Measurements from ENCODE around the gene BPHL. TPM values are rescaled to one million over a fixed set of nuclear protein-coding genes. Genes with fewer than 3 reads are reported as not detected.
A peak's percentile ranks its signal among the peaks of the same experiment; 100 is the strongest.

Gene BPHL
- total RNA-seq, 4 donors from 2014 or later: 10.1 to 26.0 (median 11.8) TPM

- no peaks in the 10 kb centered on the region for H3K9me3 ChIP-seq
- no peak for TF ChIP-seq POLR2A (IDR thresholded peaks at IDR 0.05)
- TF ChIP-seq CTCF (IDR thresholded peaks at IDR 0.05): no peak
- no peaks in the 10 kb centered on the region for H3K27me3 ChIP-seq
- peaks cover 0 to 13% (median 11%) of the 10 kb centered on the region in 3 donors for H3K4me1 ChIP-seq
- H3K27ac ChIP-seq: no peak overlapping the region
- H3K4me3 ChIP-seq: no peak overlapping the region
- no peak for DNase-seq
- intact Hi-C loops (cut with DNase I): no loop called here
- 60 to 64% methylated on average over 7 of the region's 7 CpGs for WGBS, 2 donors
- H3K36me3 ChIP-seq: peaks cover 0 to 88% (median 36%) of the 10 kb centered on the region in 3 donors
Measured at GRCh38 chr6:3086282-3086946, 32.1 kb upstream of the BPHL start.

- Histone ChIP-seq H3K9me3 (no peaks in the 10 kb centered on the region), H3K36me3 (peaks cover 0 to 69% (median 25%) of the 10 kb centered on the region in 3 donors), H3K4me1 (peaks cover 0 to 13% (median 11%) of the 10 kb centered on the region in 3 donors), H3K27me3 (no peaks in the 10 kb centered on the region), H3K27ac (peak overlapping the region; percentile 17 to 65 (median 54)), H3K4me3 (no peak overlapping the region)
- no peak for DNase-seq
- no peak for TF ChIP-seq POLR2A (IDR thresholded peaks at IDR 0.05)
- no peak for TF ChIP-seq CTCF (IDR thresholded peaks at IDR 0.05)
- intact Hi-C loops (cut with DNase I): no loop called here
- WGBS, 2 donors: no CpG with 5 or more reads among the region's 4 CpGs
Measured at GRCh38 chr6:3088446-3088845, 30.1 kb upstream of the BPHL start.

GRCh38 chr6:3088968-3089367 is 29.5 kb upstream of the BPHL start:
- H3K36me3 ChIP-seq: peaks cover 0 to 66% (median 25%) of the 10 kb centered on the region in 3 donors

GRCh38 chr6:3090013-3090412 is 28.5 kb upstream of the BPHL start:
- Histone ChIP-seq H3K4me3 (no peak overlapping the region), H3K27ac (no peak overlapping the region), H3K36me3 (peaks cover 0 to 66% (median 18%) of the 10 kb centered on the region in 3 donors), H3K4me1 (peaks cover 0 to 13% (median 11%) of the 10 kb centered on the region in 3 donors), H3K27me3 (no peaks in the 10 kb centered on the region), H3K9me3 (no peaks in the 10 kb centered on the region)
- no peak for DNase-seq
- WGBS, 2 donors: 90 to 96% methylated on average over 4 of the region's 4 CpGs
- TF ChIP-seq CTCF (IDR thresholded peaks at IDR 0.05): no peak
- no peak for TF ChIP-seq POLR2A (IDR thresholded peaks at IDR 0.05)
- intact Hi-C loops (cut with DNase I): no loop called here

More at GRCh38 chr6:3088968-3089367, 29.5 kb upstream of the BPHL start:
- intact Hi-C loops (cut with DNase I): no loop called here
- Histone ChIP-seq H3K27me3 (no peaks in the 10 kb centered on the region), H3K4me1 (peaks cover 0 to 13% (median 11%) of the 10 kb centered on the region in 3 donors), H3K9me3 (no peaks in the 10 kb centered on the region), H3K4me3 (no peak overlapping the region), H3K27ac (peak overlapping the region; percentile 17 to 65 (median 54))
- TF ChIP-seq CTCF (IDR thresholded peaks at IDR 0.05): no peak
- TF ChIP-seq POLR2A (IDR thresholded peaks at IDR 0.05): no peak
- DNase-seq: no peak
- 59 to 64% methylated on average over 4 of the region's 4 CpGs for WGBS, 2 donors

- no peak for DNase-seq
- Histone ChIP-seq H3K27me3 (no peaks in the 10 kb centered on the region), H3K27ac (no peak overlapping the region), H3K36me3 (peaks cover 0 to 71% (median 29%) of the 10 kb centered on the region in 3 donors), H3K4me1 (no peaks in the 10 kb centered on the region), H3K9me3 (no peaks in the 10 kb centered on the region), H3K4me3 (no peak overlapping the region)
- TF ChIP-seq CTCF (IDR thresholded peaks at IDR 0.05) (no peak), POLR2A (IDR thresholded peaks at IDR 0.05) (no peak)
- intact Hi-C loops (cut with DNase I): no loop called here
- 91 to 93% methylated on average over 2 of the region's 2 CpGs for WGBS, 2 donors
Measured at GRCh38 chr6:3094815-3095214, 23.7 kb upstream of the BPHL start.

Measured in esophagus squamous epithelium (tissue), 5 donors.